Measurements from ENCODE around the gene CLTCL1.

Gene CLTCL1

DNA sequence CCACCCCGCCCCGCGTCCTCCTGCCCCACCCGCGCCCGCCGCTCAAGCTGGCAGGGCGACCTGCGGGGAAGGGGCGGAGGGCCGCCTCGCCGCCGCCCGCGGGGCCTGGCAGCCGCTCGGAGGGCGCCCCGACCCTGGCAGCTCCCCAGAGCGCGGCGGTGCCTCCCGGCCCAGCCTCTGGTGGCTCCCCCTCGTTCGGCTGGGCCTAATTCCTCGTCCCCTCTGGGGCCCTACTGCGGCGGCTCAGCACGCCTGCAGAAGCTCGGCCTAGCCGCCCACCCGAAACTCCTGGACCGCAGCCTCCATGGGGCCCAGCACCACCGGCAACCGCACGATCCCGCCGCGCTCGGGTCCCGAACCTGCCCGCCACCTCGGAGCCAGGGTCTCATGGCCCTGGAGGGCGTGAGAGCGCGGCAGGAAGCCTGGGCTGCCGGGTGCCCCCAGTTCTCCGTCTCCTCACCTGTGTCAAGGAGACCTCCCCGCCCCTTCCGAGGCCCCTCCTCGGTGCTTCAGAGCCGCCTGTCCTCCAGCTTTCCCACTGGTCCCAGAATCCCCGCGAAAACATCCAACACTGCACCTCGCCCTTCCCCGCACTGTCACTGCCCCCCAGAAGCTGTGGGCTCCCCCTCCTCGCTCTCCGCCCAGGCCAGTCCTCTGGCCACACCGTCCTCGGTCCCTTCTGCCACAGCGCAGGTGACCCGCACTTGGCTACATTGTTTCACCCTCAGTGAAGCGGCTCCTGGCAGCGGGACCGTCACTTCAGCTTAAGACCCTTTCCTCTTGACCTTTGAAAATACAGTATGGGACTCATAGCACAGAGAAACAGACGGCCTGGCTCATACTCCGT lies 140.8 kb downstream of the CLTCL1 start:
- DNase-seq (ENCODE audit: low spot score) = no peak

DNA sequence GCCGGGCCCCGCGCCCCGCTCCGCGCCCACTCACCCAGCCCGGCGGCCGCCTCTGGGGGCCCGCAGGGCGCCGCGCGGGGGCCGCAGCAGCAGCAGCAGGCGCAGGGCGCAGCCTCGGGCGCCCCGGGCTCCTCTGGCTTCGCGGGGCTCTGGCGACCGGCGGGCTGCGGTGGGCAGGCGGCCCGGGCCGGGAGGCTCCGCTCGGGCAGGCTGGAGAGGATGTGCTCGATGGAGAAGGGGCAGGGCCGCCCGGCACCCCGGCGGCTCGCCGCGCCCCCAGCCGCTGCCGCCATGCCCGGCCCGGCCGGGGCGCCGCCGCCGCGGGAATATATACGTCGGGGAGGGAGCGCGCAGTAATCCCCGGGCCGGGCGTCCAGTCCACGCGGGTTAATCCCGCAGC lies 141.5 kb downstream of the CLTCL1 start, which contains the start of gene GSC2:
TSS of gene GSC2 (minus strand) at position 302 of the 400 bp plus-strand sequence. CDS start at position 293, 9 bp downstream.
- DNase-seq (ENCODE audit: low spot score) = no peak

DNA sequence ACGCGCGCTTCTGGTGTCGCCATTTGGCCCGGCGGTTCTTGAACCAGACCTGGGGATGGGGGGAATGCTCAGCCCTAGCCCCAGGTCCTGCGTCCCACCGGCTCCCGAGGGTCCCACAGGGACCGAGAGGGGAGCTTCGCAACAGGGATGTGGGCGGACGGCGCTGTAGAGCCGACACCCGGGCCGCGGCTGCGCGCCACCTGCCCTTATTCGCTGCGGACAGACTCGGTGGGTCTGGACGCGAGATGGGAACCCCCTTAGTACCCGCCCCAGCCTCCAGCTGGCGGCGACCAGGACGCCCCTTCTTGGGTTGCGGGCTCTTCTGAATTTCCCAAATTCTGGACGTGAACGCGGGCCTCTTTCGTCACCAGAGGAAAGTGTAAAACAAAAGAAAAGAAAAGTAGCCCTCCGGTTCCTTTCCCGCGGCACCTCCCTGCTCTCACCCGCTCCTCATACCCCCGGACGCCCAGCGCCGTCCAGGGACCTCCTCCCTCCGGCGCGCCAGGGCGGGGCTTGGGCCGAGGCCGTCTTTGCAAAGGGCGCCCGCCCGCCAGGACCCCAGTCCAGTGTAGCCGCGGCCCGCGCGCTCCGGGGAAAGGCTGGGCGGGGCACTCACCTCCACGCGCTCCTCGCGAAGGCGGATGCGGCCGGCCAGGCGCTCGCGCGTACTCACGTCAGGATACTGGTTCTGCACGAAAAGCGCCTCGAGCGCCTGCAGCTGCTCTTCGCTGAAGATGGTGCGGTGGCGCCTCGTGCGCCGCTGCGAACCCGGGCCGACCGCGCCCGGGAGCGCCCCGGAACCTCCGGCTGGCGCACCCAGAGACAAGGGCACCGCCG lies 142.3 kb downstream of the CLTCL1 start:
- DNase-seq (ENCODE audit: low spot score) = no peak

DNA sequence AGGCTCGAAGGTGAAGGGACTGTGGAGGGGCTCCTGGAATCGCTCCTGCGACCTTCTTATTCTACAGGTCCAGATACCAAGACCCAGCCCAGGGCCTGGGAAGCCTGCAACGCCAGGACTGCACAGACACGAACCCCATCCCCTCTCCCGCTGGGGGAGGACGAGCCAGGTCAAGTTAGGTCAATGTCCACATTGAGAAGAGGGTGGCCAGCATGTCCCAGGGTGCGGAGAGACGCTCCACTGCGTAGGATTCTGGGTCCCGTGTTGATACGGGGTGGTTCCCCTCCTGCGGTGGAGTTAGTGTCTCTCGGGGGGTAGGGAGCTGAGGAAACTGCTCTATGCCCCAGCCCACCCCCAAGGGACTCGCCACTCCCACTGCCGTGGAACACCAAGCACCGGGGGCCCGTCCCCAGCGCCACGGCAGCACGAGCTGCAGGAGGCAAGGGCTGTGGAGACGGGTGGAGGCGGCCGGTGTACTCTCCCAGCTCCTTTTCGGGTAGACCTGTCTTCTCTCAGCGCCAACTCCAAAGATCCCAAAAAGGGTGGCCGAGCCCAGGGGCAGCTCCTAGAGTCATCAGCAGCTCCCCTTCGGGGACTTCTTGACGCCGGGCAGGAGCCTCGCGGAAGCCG lies 143.0 kb downstream of the CLTCL1 start:
- no peak for DNase-seq (ENCODE audit: low spot score)

DNA sequence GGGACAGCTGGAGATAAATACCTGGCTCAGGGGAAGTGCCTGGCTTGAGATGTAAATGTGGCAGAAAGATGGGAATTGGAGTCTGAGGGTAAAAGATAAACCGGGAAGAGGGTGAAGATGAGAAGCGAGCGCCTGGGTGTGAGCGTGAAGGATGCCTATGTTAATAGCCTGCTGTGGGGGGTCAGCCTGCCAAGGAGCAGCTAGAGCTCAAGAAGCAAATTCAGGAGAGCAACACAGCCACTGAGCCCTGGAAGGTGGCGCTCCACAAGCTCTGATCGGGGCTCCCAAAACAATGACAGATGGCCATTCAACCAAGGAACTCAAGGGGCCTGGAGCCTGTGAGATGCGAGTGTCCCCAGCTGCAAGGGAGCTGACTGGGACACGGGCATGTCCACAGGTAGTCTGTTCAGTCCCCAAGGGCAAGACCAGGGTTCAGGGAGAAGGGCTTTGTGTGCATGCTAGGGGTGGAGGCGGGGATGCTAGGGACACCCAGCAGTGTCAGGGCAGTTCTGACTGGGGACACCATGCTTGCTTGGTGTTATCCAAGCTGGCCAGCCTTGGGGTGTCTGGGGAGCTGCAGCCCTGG lies 144.2 kb downstream of the CLTCL1 start:
- DNase-seq (ENCODE audit: low spot score) = no peak

DNA sequence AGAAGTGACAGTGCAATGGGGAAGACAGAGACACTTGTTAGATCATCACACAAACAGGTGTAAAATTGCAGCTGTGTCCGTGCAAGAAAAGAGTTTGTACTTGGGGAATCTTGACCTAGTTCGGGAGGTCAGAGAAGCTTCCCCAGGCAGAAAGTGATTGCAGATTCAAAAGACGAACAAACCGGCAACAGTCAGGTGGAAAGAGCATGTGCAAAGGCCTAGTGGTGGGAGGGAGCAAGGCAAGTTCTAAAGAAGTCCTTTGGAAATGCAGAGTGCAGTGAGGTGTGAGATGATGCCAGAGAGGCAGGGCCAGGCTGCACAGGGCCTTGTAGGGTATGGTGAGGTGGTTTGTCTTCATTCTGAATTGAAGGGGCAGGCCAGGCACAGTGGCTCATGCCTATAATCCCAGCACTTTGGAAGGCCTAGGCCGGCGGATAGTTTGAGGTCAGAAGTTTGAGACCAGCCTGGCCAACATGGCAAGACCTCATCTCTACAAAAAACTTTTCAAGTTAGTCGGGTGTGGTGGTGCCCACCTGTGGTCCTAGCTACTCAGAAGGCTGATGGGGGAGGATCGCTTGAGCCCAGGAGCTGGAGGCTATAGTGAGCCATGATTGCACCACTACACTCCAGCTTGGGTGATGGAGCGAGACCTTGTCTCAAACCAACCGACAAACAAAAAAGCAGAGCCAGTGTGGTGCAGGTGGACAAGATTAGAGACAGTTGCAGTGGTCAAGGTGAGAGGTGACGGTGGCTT lies 145.1 kb downstream of the CLTCL1 start:
- no peak for DNase-seq (ENCODE audit: low spot score)

DNA sequence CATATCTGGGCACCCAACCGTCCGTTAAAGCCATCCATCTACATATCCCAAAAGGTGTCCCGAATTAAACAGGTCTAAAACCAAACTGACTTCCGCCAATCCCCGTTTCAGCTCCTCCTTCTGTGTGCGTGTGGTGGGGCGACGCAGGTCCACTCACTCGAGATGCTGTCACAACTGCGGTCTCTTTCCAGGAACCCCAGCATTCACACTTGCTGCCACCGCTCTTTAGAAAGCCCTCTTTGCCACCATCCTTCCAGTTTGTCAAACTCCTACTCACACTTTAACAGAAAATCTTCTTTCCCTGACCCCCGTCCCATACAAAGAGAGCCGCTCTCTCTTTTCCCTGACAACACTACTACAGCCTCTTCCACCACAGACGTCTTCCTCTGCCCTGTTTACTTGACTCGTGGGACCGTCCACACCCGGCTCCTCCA lies 147.5 kb downstream of the CLTCL1 start:
- no peak for DNase-seq (ENCODE audit: low spot score)

DNA sequence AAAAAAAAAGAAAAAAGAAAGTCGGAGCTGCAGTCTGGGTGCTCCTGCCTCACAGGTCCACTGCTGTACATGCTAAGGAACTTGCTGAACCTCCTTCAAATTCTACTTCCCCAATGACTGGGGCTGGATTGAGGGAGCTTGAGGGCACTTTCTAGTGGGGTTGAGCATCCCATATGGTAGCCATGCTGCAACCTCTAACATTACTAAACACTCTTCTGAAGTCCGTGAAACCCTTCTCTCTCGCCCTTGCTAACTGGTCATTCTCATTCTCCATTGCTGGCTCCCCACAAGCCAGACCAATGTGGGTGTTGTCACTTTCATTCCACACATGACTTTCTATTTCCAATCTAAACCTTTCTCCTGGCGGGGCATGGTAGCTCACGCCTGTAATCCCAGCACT lies 148.3 kb downstream of the CLTCL1 start:
- no peak for DNase-seq (ENCODE audit: low spot score)

DNA sequence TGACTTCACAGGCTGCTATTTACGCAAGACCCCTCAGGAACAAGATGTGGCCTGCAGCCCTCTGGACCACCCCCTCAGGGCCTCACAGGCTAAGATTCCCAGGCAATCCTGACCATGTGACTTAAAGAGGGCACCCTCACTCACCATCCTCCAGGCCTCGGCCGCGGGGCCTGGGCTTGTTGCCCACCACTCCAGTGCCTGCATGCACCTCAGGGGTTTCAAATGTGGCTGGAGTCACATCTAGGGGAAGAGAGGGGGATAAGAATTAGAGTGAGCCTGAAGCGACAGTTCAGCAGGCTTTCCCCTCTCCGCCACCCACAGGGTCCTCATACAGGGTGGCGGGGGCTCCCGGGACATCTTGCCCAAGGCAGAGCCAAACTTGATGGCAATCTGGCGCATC lies 149.1 kb downstream of the CLTCL1 start:
- no peak for DNase-seq (ENCODE audit: low spot score)

DNA sequence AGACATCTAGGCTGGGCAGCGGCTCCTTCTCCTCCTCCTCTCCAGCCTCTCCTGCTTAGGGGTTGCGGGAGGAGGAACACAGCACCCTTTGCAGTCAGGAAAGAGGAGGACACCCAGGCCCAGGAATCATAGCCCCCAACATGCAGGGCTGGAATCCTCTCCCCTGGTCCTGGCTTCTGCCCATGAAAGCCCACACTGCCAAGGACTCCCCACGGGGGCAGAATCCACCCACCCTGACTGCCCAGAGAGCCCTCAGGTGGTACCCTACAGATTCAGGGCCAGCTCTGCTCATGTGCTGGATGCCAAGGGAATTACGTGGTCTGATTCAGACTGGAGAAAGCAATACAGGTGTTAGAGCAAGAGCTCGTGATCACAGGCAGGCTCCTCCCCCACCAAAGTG lies 151.5 kb downstream of the CLTCL1 start:
- no peak for DNase-seq (ENCODE audit: low spot score)

DNA sequence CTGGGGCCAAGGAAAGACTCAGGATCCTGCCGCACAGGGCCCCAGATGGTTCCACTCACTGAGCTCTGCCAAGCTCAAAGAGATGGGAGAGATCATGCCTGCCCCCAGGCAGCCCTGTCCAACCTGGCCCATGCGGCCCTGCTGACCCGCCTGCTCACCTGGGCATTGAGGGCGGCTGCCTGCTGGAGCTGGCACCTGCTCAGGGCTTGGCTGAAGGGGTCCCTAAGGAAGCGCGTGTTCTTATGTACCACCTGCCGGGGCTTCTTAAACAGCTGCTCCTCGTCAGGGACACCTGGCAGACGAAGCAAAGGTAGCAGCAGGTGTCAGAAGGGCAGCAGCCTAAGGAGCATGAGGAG lies 152.5 kb downstream of the CLTCL1 start:
- no peak for DNase-seq (ENCODE audit: low spot score)

DNA sequence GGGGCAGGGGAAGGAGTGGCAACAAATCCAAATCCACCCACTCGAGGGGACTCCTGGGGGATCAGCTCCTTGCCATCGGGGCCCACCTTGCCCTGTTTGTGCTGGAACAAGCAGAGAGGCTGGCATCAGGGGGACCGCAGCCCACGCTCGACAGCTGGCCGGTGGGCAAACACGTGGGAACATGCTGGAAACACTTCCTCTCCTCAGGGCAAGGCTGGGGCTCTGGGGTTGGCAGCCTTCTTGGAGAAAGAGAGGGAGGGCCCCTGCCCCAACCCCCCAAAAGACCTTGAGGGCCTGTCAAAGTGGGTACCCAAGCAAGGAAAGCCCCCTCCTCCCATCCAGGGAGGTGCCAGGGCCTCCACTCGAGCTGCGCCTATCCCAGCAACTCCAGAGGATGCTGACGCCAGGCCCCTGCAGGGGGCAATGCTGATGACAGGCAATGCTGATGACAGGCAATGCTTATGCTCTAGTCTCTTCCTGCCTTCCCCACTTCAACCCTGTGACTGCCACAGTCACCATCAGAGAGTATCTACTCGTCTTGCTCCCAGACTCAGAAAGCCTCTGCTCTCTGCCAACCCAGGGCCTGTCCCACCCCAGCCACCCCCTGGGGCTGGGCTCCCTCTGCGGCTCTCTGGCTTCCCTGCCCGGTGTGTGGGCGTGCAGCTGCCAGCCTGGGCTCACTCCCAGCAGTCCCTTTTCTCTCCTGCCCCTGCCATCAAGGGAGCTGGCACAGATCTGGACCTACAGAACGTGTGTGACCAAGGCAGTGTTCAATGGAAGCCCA lies 153.1 kb downstream of the CLTCL1 start:
- no peak for DNase-seq (ENCODE audit: low spot score)

DNA sequence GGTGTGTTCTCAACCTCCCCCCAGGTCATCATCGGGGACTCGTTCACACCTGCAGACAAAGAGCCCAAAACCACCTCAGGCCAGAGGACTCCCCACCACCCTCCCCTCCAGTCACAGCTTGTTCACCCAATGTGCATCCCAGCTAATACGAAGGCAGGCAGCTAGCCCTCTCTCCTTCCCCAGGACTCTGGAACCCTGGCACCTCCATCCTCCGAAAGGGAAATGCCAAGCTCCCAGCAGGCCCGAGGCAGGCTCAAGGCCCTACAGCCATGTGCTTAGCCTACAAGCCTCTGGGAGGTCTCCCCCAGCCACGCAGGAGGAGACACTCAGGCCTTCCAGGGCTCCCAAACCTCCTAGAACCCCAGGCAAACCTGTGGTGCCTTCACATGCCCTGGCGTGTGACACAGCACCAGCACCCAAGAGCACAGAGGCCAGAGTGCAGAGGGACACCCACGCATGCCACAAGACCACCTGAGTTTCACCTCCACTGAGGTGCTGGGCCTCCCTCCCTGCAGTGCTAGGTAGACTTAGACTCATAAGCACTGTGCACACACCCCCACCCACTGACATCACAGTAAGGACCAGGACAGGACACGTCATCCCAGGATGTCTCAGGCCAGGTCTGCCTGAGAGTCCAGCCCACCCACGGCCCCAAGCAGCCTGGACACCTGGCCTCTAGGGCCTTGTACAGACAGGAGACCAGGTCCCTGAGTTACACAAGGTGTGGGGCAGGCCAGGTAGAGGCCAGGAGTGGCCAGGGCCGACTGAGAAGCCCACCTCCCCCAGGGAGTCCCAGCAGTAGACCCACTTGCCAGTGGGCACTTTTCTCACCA lies 153.9 kb downstream of the CLTCL1 start:
- DNase-seq (ENCODE audit: low spot score) = no peak

DNA sequence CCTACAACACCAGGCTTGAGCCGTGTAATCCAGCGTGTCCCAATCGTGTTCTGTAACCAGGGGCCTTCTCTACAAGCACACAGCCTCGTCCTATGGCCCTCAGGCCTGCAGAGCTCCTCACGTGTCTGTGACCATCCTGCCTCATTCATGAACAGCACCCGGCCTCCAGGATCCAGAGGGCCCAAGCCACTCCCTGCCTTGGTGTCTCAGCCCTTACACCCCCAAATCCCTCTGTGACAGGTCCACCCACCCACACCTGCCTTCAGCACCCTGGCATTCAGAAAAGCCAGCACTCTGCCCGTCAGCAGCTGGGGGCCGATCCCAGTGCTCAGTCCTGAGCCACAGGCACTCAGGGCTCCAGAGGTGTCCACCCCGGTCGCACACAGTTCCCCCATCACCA lies 154.6 kb downstream of the CLTCL1 start:
- no peak for DNase-seq (ENCODE audit: low spot score)

DNA sequence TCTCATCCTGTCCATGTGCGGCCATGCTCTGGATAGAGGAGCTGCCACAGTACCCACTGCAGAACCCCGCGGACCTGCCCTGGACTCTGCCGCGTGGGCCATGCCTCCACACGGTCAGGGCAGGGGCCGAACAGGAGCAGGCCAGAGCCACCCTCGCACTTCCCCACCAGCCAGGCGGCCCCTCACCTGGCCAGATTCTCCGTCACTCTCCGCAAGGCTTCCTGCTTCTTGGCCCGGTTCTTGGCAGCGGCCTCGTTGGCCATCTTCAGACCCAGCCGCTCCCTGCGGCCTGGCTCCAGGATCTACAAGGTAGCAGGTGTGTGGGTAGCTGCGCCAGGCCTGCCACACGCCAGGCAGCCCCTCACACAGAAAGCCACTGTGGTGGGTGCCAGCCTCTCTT lies 156.6 kb downstream of the CLTCL1 start:
- no peak for DNase-seq (ENCODE audit: low spot score)

DNA sequence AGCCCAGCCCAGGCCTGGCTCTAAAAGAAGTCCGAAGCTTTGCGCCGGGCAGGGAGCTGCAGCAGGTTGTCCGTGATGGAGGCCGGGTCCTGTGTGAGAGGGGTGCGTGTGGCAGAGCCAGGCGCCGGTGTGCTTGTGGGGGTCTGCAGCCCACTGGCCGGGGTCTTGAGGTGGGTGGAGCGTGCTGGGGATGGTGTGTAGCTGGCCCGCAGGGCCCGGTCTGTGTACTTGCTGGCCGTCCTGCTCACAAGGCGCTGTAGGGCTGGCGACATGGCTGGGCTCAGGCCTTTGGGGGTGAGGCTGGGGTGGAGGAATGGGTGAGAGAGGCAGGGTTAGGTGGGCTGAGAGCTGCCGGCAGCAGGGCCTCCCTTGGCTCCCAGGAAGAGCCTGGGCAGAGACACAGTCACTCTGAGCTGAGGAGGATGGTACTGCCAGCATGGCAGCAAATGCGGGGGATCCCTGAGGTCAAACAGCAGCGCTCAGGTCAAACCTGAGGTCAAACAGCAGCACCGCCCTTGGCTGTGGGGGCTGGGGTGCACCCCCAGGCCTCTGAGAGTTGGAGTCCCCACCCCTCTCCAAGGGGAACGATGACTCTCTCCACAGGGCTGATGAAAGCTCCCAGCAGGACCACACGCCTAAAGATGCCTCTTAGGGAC lies 157.2 kb downstream of the CLTCL1 start:
- no peak for DNase-seq (ENCODE audit: low spot score)

DNA sequence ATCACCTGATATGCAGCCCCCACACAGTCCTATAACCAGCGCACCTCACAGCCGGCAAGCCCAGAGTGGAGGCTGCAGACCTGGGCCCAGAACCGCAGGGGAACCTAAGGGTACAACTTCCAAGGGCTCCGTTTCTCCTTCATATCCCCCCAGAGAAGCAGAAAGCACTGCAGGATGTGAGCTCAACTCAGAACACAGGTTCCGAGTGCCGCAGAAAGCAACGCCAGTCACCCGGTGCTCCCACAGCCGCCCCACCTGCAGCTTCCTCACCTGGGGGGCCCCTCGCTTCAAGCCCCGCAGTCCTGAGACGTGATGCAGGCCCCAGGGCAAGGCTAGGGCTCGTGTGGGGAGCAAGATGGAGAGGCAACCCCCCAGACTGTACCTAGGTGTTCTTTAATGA lies 158.0 kb downstream of the CLTCL1 start:
- no peak for DNase-seq (ENCODE audit: low spot score)

DNA sequence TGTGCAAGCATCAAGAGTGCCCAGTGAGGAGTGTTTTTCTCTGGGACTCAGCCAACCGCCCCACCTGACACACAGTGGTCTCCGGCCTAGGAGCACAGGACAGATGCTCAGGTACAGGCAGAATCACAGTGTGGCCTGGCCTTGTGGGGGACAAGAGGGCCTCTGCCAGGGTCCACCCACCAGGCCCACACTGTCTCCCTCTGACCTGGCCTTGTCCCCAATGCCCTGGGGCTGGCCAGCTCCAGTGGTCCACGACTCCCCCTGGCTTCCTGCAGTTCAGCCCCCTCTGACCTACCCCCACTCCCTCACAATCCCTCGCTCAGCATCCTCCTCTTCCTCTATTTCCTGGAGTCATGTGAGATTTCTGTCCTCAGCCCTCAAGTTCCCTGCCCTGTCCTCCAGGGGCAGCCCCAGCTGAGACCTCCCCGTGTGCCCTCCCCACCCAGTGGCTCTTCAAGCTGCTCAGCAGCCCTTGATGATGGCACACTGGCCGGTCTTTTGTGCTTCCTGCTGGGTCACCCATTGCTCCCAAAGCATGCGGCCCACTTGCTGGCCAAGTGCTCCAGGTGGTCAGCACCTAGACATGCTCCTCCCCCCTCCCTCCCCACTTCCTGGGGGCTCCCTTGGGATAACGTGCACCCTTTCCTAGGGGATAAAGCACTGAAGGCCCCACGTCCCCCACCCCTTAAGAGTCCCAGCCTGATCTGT lies 158.7 kb downstream of the CLTCL1 start:
- DNase-seq (ENCODE audit: low spot score) = no peak

DNA sequence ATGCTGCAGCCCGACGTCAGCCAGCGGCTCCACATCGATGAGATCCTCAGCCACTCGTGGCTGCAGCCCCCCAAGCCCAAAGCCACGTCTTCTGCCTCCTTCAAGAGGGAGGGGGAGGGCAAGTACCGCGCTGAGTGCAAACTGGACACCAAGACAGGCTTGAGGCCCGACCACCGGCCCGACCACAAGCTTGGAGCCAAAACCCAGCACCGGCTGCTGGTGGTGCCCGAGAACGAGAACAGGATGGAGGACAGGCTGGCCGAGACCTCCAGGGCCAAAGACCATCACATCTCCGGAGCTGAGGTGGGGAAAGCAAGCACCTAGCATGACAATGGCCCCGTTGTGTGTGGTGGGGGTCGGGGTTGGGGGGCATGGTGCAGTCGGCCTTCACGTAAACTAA lies 159.4 kb downstream of the CLTCL1 start:
- no peak for DNase-seq (ENCODE audit: low spot score)

Data from pons (tissue), 1 donor.